IPS-15b (cell line): ENCODE measurements around the gene PLD5.

Source experiments
- H3K27me3 ChIP-seq: one replicate; pipeline ENCODE4 v1.6.1; 2013; ENCODE audit warnings: low read length; ENCODE audit not compliant: control insufficient read depth, insufficient read depth
- H3K36me3 ChIP-seq: one replicate; pipeline ENCODE4 v1.6.1; 2013; ENCODE audit warnings: low read length; ENCODE audit not compliant: control insufficient read depth, insufficient read depth
- H3K4me1 ChIP-seq: one replicate; pipeline ENCODE4 v1.6.1; 2013; ENCODE audit warnings: mild to moderate bottlenecking, low read length; ENCODE audit not compliant: control insufficient read depth, insufficient read depth
- H3K4me3 ChIP-seq: one replicate; pipeline ENCODE4 v1.5.1; 2013; ENCODE audit warnings: low read depth, low read length
- H3K9ac ChIP-seq: one replicate; pipeline ENCODE4 v1.6.1; 2013; ENCODE audit warnings: low read depth, mild to moderate bottlenecking, low read length
- H3K9me3 ChIP-seq: one replicate; pipeline ENCODE4 v1.6.1; 2013; ENCODE audit warnings: mild to moderate bottlenecking, low read length; ENCODE audit not compliant: control insufficient read depth, insufficient read depth

Gene PLD5

GRCh38 chr1:242178924-242179708 lies 345.4 kb downstream of the PLD5 start:
- Histone ChIP-seq H3K4me1 (peaks cover 8% of the 10 kb centered on the region), H3K9ac (no peak overlapping the region), H3K9me3 (no peaks in the 10 kb centered on the region), H3K4me3 (no peak overlapping the region), H3K36me3 (no peaks in the 10 kb centered on the region), H3K27me3 (no peaks in the 10 kb centered on the region)

GRCh38 chr1:242178436-242178835 lies 346.1 kb downstream of the PLD5 start:
- H3K9me3 ChIP-seq, result no peaks in the 10 kb centered on the region
- no peak overlapping the region for H3K4me3 ChIP-seq
- no peaks in the 10 kb centered on the region for H3K36me3 ChIP-seq
- no peak overlapping the region for H3K9ac ChIP-seq
- no peaks in the 10 kb centered on the region for H3K27me3 ChIP-seq
- H3K4me1 ChIP-seq, result peaks cover 8% of the 10 kb centered on the region

- Histone ChIP-seq H3K27me3 (no peaks in the 10 kb centered on the region), H3K36me3 (peaks cover 2% of the 10 kb centered on the region), H3K4me3 (no peak overlapping the region), H3K4me1 (peaks cover 3% of the 10 kb centered on the region), H3K9me3 (no peaks in the 10 kb centered on the region), H3K9ac (no peak overlapping the region)
These were observed 362.4 kb downstream of the PLD5 start for GRCh38 chr1:242162140-242162539.

GRCh38 chr1:242147096-242147976 lies 377.2 kb downstream of the PLD5 start:
- Histone ChIP-seq H3K4me3 (no peak overlapping the region), H3K9me3 (no peaks in the 10 kb centered on the region), H3K36me3 (no peaks in the 10 kb centered on the region), H3K27me3 (no peaks in the 10 kb centered on the region), H3K4me1 (peaks cover 3% of the 10 kb centered on the region), H3K9ac (no peak overlapping the region)

- Histone ChIP-seq H3K4me1 (peaks cover 3% of the 10 kb centered on the region), H3K4me3 (no peak overlapping the region), H3K36me3 (no peaks in the 10 kb centered on the region), H3K27me3 (no peaks in the 10 kb centered on the region), H3K9ac (no peak overlapping the region), H3K9me3 (no peaks in the 10 kb centered on the region)
These were observed 377.8 kb downstream of the PLD5 start for GRCh38 chr1:242146652-242147051.

- Histone ChIP-seq H3K9me3 (no peaks in the 10 kb centered on the region), H3K9ac (no peak overlapping the region), H3K36me3 (no peaks in the 10 kb centered on the region)
These were observed 383.7 kb downstream of the PLD5 start for GRCh38 chr1:242140836-242141235.

GRCh38 chr1:242139986-242140385 lies 384.5 kb downstream of the PLD5 start:
- H3K36me3 ChIP-seq, result no peaks in the 10 kb centered on the region
- no peaks in the 10 kb centered on the region for H3K9me3 ChIP-seq
- no peak overlapping the region for H3K9ac ChIP-seq
- H3K4me1 ChIP-seq, result no peaks in the 10 kb centered on the region
- no peaks in the 10 kb centered on the region for H3K27me3 ChIP-seq
- H3K4me3 ChIP-seq, result no peak overlapping the region

More at GRCh38 chr1:242140836-242141235, 383.7 kb downstream of the PLD5 start:
- Histone ChIP-seq H3K27me3 (no peaks in the 10 kb centered on the region), H3K4me3 (no peak overlapping the region), H3K4me1 (no peaks in the 10 kb centered on the region)

GRCh38 chr1:242139442-242139841 lies 385.1 kb downstream of the PLD5 start:
- Histone ChIP-seq H3K9ac (no peak overlapping the region), H3K4me3 (no peak overlapping the region), H3K36me3 (no peaks in the 10 kb centered on the region), H3K4me1 (no peaks in the 10 kb centered on the region), H3K9me3 (no peaks in the 10 kb centered on the region), H3K27me3 (no peaks in the 10 kb centered on the region)

- Histone ChIP-seq H3K4me1 (no peaks in the 10 kb centered on the region), H3K36me3 (no peaks in the 10 kb centered on the region), H3K9ac (no peak overlapping the region), H3K9me3 (no peaks in the 10 kb centered on the region), H3K27me3 (no peaks in the 10 kb centered on the region), H3K4me3 (no peak overlapping the region)
These were observed 390.7 kb downstream of the PLD5 start for GRCh38 chr1:242133796-242134195.

GRCh38 chr1:242133351-242133750 lies 391.1 kb downstream of the PLD5 start:
- H3K4me1 ChIP-seq, result no peaks in the 10 kb centered on the region
- H3K27me3 ChIP-seq, result no peaks in the 10 kb centered on the region
- no peak overlapping the region for H3K9ac ChIP-seq
- H3K9me3 ChIP-seq, result no peaks in the 10 kb centered on the region
- no peaks in the 10 kb centered on the region for H3K36me3 ChIP-seq
- no peak overlapping the region for H3K4me3 ChIP-seq

- Histone ChIP-seq H3K9ac (no peak overlapping the region), H3K9me3 (no peaks in the 10 kb centered on the region), H3K4me1 (no peaks in the 10 kb centered on the region), H3K27me3 (no peaks in the 10 kb centered on the region), H3K36me3 (no peaks in the 10 kb centered on the region), H3K4me3 (no peak overlapping the region)
These were observed 392.2 kb downstream of the PLD5 start for GRCh38 chr1:242132121-242132817.
